ENCODE measurements around the gene FAT4. TPM values are rescaled to one million over a fixed set of nuclear protein-coding genes. Genes with fewer than 3 reads are reported as not detected.

The FAT4 gene
- total and polyA plus RNA-seq, 9 of the 15 experiments (the other 6 are each of a cell fraction or from before 2014, with no cell fraction given), result 0.01 TPM; not detected in 8

GRCh38 chr4:125280892-125281403 lies 33.8 kb upstream of the FAT4 start:
- no peaks in the 10 kb centered on the region for H3K4me1 ChIP-seq (replicated peaks in 1 of 2; ENCODE audit: control insufficient read depth in 2 of 2, insufficient read depth in 2 of 2, low read length in 2 of 2)
- H3K9me1 ChIP-seq (ENCODE audit: control insufficient read depth, insufficient read depth, low read length), result no peaks in the 10 kb centered on the region
- H3K9me3 ChIP-seq (replicated peaks; ENCODE audit: control insufficient read depth, insufficient read depth, low read depth, low read length), result no peaks in the 10 kb centered on the region
- WGBS (ENCODE audit: insufficient coverage, low coverage, missing lambda C conversion rate), result 0% methylated on average over 13 of the region's 34 CpGs
- FAIRE-seq (no peak), ATAC-seq (no peak), DNase-seq (ENCODE audit: extremely low read depth in 1 of 4, low spot score in 3 of 4) (no peak)
- H3K27ac ChIP-seq (ENCODE audit: extremely low read depth, low read depth, low read length), result no peak overlapping the region
- BruUV-seq (replicated peaks), result no TSS peak
- intact Hi-C loops (cut with micrococcal nuclease) (loop anchor here (5.0 to 10.0 kb wide), 2 partner anchors 566 to 1509 kb away; partner anchors contain the start of gene ANKRD50), in situ Hi-C loops (cut with MboI) (loop anchor here (25.0 kb wide), 1 partner anchor 944 kb away; no protein-coding TSS in a partner anchor)
- ChIA-PET POLR2A (no interaction called here), CTCF (ENCODE audit: low intra/inter-chr PET ratio) (no interaction called here)
- no peaks in the 10 kb centered on the region for H3K36me3 ChIP-seq (ENCODE audit: control insufficient read depth, insufficient read depth, low read length)
- H3K4me3 ChIP-seq, result no peak overlapping the region
- no peak overlapping the region for H3K9ac ChIP-seq (ENCODE audit: insufficient read depth in 1 of 2, low read depth in 2 of 2, low read length in 2 of 2)
- no peaks in the 10 kb centered on the region for H3K27me3 ChIP-seq (ENCODE audit: control insufficient read depth in 2 of 2, insufficient read depth in 2 of 2, low read length in 2 of 2)
- no peak overlapping the region for H2AFZ ChIP-seq (ENCODE audit: low read depth, low read length)
- no peak overlapping the region for H3K4me2 ChIP-seq (ENCODE audit: insufficient read depth, low read length)
- TF ChIP-seq BRD4 (IDR thresholded peaks at IDR 0.05), result no peak
- TF ChIP-seq HNRNPH1 (optimal IDR thresholded peaks at IDR 0.05; ENCODE audit: low read depth, low read length), result no peak
- TF ChIP-seq ZFP30 (CRISPR knock-in tag; IDR thresholded peaks at IDR 0.05; ENCODE audit: borderline replicate concordance), result no peak
- TF ChIP-seq ZBTB43 (CRISPR knock-in tag; IDR thresholded peaks at IDR 0.05), result no peak
- TF ChIP-seq TAF15 (IDR thresholded peaks at IDR 0.05; ENCODE audit: low read depth, low read length), result no peak
- no peaks in the 10 kb centered on the region for H4K20me1 ChIP-seq (replicated peaks; ENCODE audit: control insufficient read depth, insufficient read depth, low read length)
- H3K79me2 ChIP-seq (ENCODE audit: control insufficient read depth, insufficient read depth, low read length), result no peaks in the 10 kb centered on the region
